Activated CD4-positive, alpha-beta T cell treated with anti-CD3 and anti-CD28 coated beads, Interleukin-2, Interleukin-6, amounts not matched to agents 100 ng/mL and 50 ng/mL, durations not matched to agents 16 hours and 8 hours (primary cell): Measurements from ENCODE around the gene LPP.

Source experiments
- DNase-seq: peaks from one replicate; pipeline ENCODE4 v3.0.0-alpha.2; 2020

LPP gene

GRCh38 chr3:188822411-188822810 is 668.5 kb downstream of the LPP start:
- DNase-seq = no peak

- no peak for DNase-seq
Measured at GRCh38 chr3:188824566-188824965, 670.6 kb downstream of the LPP start.

- DNase-seq = no peak
Measured at GRCh38 chr3:188825901-188826300, 671.9 kb downstream of the LPP start.

- peak; percentile 19 for DNase-seq
Measured at GRCh38 chr3:188826574-188826973, 672.6 kb downstream of the LPP start.

- DNase-seq = no peak
Measured at GRCh38 chr3:188827103-188827502, 673.1 kb downstream of the LPP start.

- no peak for DNase-seq
Measured at GRCh38 chr3:188827576-188827975, 673.6 kb downstream of the LPP start.

GRCh38 chr3:188829130-188829529 is 675.2 kb downstream of the LPP start:
- DNase-seq = no peak

GRCh38 chr3:188829576-188829975 is 675.6 kb downstream of the LPP start:
- no peak for DNase-seq

- peak; percentile 15 for DNase-seq
Measured at GRCh38 chr3:188830893-188831292, 676.9 kb downstream of the LPP start.

- no peak for DNase-seq
Measured at GRCh38 chr3:188832146-188832545, 678.2 kb downstream of the LPP start.

GRCh38 chr3:188832961-188833721 is 679.2 kb downstream of the LPP start:
- no peak for DNase-seq

- DNase-seq = peak; percentile 22
Measured at GRCh38 chr3:188834349-188834748, 680.4 kb downstream of the LPP start.

GRCh38 chr3:188839187-188839695 is 685.3 kb downstream of the LPP start:
- no peak for DNase-seq

- DNase-seq = no peak
Measured at GRCh38 chr3:188840290-188840689, 686.3 kb downstream of the LPP start.

GRCh38 chr3:188841906-188842305 is 687.9 kb downstream of the LPP start:
- DNase-seq = no peak

GRCh38 chr3:188842639-188843038 is 688.7 kb downstream of the LPP start:
- no peak for DNase-seq

- DNase-seq = no peak
Measured at GRCh38 chr3:188844096-188844495, 690.1 kb downstream of the LPP start.

GRCh38 chr3:188845514-188845913 is 691.6 kb downstream of the LPP start:
- no peak for DNase-seq

GRCh38 chr3:188848947-188849346 is 695.0 kb downstream of the LPP start:
- DNase-seq = no peak

- DNase-seq = no peak
Measured at GRCh38 chr3:188853856-188854771, 700.2 kb downstream of the LPP start.

- no peak for DNase-seq
Measured at GRCh38 chr3:188854772-188855149, 700.8 kb downstream of the LPP start.

GRCh38 chr3:188855675-188856074 is 701.7 kb downstream of the LPP start:
- no peak for DNase-seq

- DNase-seq = no peak
Measured at GRCh38 chr3:188860147-188860546, 706.2 kb downstream of the LPP start.
